GM19372 (cell line): Measurements from ENCODE around the gene CFAP300.

Source experiments
- ATAC-seq: cut with Tn5 transposase; IDR thresholded peaks from one replicate; pipeline ENCODE4 v1.9.1; 2021; ENCODE audit warnings: mild to moderate bottlenecking, low read depth, moderate library complexity; ENCODE audit not compliant: unreplicated experiment

The CFAP300 gene

DNA sequence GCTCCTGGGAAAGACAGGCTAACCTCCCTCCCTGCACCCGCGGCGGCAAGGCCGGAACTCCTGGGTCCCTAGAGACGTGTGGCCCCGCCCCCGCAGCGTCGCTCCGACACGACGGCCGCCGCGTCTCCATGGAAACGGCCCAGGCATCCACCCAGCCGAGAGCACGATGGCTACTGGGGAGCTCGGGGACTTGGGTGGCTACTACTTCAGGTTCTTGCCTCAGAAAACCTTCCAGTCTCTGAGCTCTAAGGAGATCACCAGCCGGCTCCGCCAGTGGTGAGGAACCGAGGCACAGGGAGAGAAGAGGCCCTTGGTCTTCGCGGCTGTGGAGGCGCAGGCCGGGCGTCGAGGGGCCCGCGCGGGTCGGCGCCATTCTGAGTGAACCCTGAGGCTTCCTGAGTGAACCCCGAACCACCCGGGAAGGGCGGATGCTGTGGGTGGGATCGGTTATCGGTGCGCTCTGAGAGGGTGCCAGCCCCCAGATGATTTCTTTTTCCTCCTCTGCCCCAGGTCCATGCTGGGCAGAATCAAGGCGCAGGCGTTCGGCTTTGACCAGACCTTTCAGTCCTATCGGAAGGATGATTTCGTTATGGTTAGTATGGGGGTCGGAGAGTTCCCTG lies at the start of gene CFAP300:
TSS of gene CFAP300 (plus strand) at position 133 of the 620 bp plus-strand sequence. CDS start at position 167, 34 bp downstream.
- ATAC-seq, result peak; percentile 79

DNA sequence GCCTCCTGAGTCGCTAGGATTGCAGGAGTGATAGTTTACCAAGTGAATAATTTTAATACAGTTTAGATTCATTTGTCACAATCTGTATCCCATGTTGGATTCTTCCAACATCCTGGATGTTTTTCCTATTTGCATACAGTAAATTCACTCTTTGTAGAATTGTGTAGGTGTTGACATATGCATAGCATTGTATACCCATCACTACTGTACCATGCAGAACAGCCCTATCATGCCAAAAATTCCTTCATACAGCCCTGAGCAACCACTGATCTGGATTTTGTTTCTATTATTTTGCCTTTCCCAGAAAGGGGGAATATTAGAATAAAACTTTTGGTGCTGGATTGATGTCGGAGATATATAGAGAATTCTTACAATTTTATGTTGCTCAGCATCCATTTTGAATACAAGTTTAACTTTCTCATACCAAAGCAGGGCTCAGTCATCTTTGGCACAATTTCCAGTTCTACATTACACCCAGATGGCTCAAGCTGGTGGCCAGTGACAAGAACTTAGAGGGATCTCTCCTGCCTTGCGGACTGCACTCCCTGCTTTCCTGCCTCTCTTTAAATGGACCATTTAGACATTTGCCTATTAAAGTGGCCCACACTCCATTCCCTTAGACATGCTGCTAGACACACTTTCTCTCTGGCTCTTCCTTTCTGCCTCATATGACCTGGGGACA lies 45.4 kb upstream of the CFAP300 start:
- ATAC-seq, result no peak

DNA sequence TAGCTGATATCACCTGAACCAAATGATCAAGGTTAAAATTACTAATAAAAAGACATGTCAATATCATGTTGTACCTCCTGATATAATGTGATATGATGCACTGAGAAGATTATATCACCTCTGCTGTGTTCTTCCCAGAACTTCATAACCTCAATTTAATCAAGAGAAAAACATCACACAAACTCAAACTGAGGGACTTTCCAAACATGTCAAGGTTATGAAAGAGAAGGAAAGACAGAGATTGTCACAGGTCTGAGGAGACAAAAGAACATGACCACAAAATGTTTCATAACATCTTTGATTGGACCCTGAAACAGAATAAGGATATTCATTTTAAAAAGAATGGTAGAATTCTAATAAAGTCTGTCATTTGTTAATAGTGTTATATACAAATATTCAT lies 43.0 kb upstream of the CFAP300 start:
- no peak for ATAC-seq

DNA sequence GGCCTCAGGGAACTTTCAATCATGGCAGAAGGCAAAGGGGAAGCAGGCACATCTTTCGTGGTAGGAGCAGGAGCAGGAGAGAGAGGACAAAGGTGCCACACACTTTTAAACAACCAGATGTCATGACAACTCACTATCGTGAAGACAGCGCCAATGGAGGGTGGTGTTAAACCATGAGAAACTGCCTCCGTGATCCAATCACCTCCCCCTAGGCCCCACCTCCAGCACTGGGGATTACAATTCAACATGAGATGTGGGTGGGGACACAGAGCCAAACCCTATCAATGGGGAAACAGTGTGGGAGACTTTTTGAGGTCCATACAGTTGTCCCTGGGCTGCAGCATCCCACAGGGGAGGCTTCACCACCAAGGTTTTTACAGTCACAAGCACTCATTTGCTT lies 41.9 kb upstream of the CFAP300 start:
- no peak for ATAC-seq

DNA sequence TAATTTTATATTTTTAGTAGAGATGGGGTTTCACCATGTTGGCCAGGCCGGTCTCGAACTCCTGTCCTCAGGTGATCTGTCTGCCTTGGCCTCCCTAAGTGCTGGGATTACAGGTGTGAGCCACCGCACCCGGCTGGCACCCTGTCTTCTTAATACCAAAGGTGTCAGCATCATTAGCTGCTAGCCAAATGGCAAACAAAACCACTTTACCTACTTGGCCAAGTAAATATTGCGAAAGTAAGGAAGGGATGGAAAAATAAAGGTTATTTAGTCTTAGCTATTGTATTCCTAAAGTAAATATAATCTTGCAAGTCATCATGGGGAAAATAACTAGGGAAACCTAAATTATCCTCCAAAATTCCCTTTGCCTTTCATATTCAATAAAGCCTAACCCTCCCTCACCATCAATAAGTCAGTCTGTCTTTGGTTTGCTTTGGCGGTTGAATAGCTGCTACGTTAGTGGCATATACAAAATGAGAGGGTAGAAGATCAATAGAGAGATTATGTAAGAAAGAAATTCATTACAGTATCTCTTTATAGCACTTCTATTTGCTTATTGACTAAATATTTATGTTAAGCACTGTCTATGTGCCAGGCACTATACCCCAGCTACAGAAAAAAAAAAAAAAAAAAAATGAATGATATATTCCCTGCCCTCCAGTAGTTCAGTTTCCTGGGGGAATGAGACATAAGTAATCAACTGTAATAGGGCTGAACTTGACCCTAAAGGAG lies 40.2 kb upstream of the CFAP300 start:
- no peak for ATAC-seq

DNA sequence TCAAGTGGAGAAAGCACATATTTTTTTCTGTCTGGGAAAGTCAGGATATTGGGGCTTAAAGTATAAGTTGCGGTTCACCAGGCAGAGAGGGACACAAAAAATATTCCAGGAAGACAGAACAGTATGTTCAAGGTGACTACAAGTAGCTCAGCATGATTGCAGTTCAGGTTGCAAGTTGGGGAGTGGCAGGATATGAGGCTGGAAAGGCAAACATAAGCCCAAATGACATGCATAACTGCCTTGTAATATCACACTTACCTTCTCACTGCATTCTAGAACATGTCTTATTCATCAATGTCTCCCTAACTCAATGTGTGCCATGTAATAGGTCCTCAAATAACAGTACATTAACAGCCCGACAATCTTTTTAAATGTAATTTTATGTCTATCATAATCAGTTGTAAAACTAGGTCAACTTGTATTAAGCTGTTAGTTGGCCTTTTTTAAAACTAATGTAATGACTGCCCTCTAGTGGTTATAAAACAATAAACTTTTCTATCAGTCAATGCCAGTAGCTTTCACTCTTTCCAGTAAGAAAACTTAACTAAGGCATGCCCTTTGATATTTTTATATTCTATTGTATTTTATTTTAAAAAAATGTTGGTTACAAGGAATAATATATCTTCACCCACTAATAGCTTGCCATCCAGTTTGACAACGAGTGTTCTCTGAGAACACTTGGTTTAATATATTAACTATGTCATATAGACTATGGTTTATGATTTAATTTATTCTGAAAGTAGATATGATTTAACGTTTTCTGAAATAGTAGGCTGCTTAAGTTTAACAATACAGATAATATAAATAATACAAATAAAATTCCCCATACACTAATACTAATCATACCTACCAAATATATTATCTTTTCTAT lies 39.4 kb upstream of the CFAP300 start:
- peak; percentile 79 for ATAC-seq

DNA sequence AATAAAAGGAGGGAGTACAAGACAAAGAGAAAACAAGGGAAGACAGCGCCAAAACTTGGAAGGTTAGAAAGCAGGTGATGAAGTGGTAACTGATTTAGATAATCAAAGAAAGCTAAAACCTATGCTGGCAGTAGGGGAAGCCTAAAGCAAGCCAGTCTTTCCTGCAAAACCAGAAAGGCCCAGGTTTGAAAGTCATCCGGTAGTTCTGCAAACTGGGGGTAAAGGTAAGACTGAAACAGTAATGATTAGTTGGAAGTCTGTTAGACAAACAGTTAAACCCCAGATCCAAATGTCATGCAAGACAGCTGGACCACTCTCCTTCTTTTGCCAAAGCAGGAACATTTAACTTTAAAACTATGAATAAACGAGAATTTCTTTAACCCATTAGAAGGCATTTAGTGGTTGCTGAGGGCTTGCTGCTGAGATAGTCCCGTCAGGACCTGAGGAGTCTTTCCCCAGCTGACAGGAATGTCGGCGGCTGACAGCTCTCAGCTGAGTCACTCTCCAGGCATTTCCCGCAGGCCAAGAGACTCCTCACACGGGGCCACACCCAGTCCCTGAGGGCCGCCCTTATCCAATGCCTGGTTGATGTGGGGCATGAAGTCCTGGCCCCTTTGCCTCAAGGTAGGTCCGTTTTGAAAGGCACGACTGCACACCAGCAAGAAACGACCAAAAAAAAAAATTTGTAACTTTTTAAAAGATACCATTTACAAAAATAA lies 36.3 kb upstream of the CFAP300 start:
- ATAC-seq, result no peak

DNA sequence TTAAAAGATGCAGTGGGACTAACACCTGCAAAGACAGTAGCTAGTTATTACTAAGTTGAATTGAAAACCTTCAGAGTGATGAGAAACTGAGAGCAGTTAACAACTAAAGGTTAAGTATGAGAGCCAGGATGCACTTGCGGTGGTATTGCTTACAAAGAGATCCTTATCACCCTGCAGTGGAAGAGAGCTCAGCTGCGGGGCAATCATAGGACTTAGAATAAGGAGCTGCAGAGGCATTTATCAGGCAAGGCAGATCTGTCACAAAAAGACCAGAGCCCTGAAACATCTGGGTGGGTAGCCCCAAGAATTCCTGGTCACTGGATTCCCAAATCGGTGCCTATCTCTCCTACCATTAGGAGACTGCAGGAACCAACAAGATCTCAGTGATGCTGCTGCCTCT lies 34.3 kb upstream of the CFAP300 start:
- ATAC-seq, result no peak

DNA sequence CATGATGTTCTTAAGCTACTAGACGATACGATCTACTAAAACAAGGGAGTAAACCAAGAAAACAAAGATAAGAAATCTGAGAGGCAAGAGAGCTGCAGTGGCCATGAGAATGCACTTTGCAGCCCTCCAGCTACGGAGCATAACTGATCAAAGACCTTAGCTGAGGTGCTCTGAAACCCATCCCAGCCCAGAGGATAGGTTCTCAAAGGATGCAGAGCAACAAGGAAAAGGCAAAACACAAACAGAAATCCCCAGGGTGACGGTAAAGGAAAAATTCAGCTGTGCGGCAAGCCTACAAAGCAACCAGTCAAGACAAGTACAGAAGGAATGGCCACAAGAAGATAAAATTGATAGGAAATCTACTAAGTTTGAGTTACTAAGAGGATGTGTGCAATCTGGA lies 32.5 kb upstream of the CFAP300 start:
- ATAC-seq, result no peak

DNA sequence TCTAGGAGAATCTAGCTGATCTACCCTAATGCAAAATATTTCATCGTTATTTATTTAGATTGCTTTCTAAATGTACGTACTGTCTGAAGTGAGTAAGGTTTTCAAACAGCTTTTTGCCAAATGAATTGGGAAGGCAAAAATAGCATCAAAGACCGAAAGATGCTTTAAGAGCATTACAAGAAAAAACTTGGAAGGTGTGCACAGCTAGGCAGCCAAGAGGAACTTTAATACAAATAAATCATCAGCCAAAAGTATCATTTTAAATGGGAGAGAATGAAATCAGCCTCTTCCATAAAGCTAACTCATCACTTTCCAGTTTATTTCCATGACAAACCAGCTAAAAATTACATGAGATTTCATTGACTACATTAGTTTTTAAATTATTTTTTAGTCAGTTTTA lies 30.2 kb upstream of the CFAP300 start:
- ATAC-seq, result no peak

DNA sequence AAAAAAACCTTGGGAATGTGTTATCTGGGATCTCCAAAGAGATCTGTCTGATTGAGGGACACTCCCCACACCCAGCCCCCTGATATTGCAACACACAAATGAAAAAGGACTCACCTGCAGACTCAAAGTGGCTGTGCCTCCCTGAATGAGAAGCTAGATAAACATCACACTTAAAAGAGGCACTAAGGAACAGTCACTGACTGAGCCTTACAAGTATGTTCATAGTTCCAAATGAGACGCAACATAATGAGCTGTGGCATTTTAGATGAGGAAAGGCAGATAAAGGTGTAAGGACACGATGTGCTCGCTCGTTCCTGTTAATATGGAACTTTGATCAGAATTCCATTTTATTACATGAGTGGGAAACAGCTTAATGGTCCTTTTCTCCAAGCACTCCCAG lies 21.0 kb upstream of the CFAP300 start:
- ATAC-seq, result no peak

DNA sequence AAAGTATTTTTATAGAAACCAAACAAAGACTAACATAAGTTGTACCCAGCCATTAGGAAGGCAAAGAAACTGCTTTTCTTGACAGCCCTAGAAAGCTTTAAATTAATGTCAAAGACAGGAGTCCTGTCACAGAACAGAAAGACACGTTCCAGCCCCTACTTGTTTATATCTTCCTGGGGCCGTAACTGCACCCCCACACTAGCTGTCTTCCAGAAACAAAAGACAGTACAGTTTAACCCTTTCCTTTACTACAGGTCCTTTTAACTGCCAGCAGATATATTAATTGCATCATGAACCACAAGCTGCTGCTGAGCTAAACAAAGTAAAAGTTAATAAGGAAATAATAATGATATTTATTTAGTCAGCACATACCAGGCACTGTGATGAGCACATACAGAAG lies 20.3 kb upstream of the CFAP300 start:
- ATAC-seq, result no peak

DNA sequence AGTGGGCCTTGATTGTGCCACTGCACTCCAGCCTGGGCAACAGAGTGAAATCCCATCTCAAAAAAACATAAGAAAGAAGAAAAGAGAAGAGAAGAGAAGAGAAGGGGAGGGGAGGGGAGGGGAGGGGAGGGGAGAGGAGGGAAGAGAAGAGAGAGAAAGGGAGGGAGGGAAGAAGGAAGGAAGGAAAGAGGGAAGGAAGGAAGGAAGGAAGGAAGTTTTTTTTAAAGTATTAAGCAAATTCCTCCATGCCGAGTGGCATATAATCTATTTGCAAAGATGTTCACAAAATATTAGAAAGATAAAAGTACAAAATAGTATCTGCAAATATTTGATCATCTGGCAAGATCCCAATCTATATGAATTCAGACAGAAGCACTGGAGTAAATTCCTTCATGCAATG lies 10.5 kb upstream of the CFAP300 start:
- no peak for ATAC-seq

DNA sequence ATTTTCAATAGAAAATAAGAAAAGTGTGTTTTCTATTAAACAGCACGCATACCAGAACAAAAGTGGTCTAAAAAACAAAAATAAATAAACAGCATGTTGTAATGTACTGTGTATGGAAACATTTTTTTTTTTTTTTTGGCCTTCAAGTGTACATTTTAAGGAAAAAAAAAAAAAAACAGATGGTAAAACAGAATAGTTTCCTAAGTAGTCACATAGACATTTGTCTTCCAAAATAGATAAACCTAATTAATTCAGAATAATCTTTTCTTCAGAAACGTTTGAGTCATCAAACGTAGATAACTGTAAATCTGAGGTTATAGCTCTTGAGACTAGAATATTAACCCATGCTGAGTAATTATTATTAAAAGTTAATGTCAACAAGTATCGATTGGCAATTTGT lies 396 bp upstream of the CFAP300 start:
- ATAC-seq, result peak; percentile 26

DNA sequence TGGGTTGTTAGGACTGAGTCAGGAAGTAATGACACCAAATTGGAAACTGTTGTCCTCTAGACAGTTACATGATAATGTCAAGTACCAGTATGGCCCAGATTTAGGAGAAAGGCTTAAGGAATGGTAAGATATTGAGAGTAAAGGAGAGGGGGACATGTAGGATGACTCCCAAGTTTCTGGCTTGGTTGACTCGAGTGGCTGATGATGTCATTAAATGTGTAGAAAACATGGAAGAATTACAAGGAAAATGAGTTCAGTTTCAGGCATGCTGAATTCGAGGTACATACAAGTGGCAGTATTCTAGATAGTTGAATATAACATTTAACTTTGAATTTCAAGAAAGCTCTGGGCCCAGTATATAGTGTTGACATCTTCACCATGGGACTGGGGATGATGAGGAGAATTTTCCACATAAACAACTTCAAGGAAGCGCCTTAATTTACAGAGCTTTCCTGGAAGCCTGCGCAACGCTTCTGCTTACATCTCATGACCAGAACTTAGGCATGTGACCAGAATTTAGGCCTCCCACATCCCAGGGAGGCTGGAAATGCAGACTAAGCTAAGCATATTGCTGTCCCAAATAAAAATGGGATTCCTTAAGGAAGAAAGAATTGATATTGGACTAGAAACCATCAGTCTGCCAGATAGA lies 3.8 kb downstream of the CFAP300 start:
- no peak for ATAC-seq

DNA sequence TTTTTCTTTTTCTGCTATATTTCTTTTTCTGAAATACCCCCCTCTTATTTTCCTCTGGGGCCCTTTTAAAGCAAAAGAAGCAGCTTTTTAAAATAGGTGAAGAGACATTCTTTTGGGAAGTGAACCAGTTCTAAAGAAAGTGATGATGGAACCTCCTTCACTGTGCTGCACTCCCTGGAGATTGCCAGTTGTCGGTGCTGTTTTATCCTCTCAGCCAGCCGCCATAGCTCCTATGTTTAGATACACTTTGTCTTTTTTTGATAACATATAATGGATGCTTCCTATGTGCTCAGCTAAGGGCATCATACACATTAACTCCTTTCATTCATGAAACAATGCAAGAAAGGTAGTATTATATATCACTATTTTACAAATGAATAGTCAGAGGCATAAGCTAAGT lies 14.0 kb downstream of the CFAP300 start:
- no peak for ATAC-seq

DNA sequence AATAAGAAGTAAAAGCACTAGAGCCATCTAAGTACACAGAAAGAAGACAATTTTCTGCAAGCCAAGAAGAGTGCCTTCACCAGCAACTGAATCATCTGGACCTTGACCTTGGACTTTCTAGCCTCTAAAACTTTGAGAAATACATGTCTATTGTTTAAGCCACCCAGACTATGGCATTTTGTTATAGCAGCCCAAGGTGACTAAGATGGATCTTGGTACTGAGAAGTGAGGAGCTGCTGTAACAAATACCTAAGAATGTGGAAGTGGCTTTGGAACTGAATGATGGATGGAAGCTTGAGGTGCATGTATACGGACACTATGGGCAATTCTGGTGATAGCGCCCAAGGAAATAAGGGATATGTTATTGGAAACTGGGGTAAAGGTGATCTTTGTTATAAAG lies 14.9 kb downstream of the CFAP300 start:
- ATAC-seq, result no peak

DNA sequence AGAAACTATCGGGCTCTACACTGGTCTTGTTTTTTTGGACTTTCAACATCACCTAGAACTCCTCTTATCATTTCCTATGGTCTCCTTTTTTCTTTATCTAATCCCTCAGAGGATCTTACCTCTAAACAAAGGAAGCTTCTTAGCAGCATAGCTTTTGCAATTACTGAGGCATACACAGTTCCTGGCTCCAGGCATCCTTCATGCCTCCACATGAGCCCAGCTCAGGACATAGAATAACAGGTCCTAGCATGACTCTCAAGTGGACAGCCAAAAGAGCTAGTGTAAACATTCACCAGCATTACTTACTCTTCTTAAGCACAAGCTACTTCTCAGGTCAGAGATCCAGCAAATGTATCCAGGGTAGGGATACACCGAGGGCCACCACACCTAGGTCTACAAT lies 17.1 kb downstream of the CFAP300 start:
- ATAC-seq, result no peak

DNA sequence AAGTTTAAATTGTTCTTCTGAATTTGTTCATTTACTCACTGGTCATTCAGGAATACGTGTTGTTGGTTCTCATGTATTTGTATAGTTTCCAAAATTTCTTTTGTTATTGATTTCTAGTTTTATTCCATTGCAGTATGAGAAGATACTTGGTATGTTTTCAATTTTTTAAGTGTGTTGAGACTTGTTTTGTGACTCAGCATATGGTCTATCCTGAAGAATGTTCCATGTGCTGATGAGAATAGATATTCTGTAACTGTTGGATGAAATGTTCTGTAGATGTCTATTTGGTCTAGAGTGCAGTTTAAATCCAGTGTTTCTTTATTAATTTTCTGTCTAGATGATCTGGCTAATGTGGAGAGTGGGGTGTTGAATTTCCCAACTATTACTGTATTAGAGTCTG lies 23.5 kb downstream of the CFAP300 start:
- ATAC-seq, result no peak
